Mucosa of descending colon (tissue), 3 donors: Measurements from ENCODE around the gene ZNF385C. TPM values are rescaled to one million over a fixed set of nuclear protein-coding genes. Genes with fewer than 3 reads are reported as not detected.

Source experiments
- ATAC-seq: fragments of 200-7000 bp; cut with Tn5 transposase; one replicate; pipeline ENCODE4 v1.9.1; 2020; ENCODE audit warnings: mild to moderate bottlenecking, moderate library complexity
- DNase-seq, 3 donors: peaks; one replicate each; pipeline ENCODE4 v3.0.0-alpha.2; 2020
- H3K36me3 ChIP-seq: fragments of 200-600 bp; one replicate; pipeline ENCODE4 v1.8.0; 2021; ENCODE audit warnings: low read depth, mild to moderate bottlenecking
- H3K4me1 ChIP-seq: fragments of 200-600 bp; one replicate; pipeline ENCODE4 v1.8.0; 2021; ENCODE audit warnings: low read depth, mild to moderate bottlenecking
- H3K4me3 ChIP-seq: fragments of 200-600 bp; one replicate; pipeline ENCODE4 v1.8.0; 2021; ENCODE audit warnings: mild to moderate bottlenecking
- H3K9me3 ChIP-seq: fragments of 200-600 bp; one replicate; pipeline ENCODE4 v1.8.0; 2021; ENCODE audit warnings: mild to moderate bottlenecking
- CTCF ChIP-seq: fragments of 200-600 bp; IDR thresholded peaks from one replicate; pipeline ENCODE4 v1.8.0; 2022; ENCODE audit warnings: antibody characterized with exemption, mild to moderate bottlenecking
- intact Hi-C, 2 donors: fragments of 100-400 bp; cut with DNase I in 1 of 2; cut with micrococcal nuclease in 1 of 2; formaldehyde crosslinking; loops; one replicate each; pipeline versions ENCODE4 v1.11.0 to v1.11.1; 2022; cut with DNase I, micrococcal nuclease
- total RNA-seq, 3 donors: library from RNA; stranded (reverse); fragmentation: NEBNext Ultra II Directional in 2 of 3; extraction: Animal tissue kit (Norgen Biotek cat#: 25700) in 2 of 3; gene quantifications; one replicate each; pipeline versions ENCODE4 v1.2.1 to v1.2.4, GENCODE V29; 2021 to 2023
- donor health status: DM: no; HTN: no; CAD: no; lungs with moderate emphysema.
- donor health status: DM: no; HTN: no; CAD: no.
- donor health status: DM: no; HTN: yes; CAD: no.

ZNF385C gene
- total RNA-seq, 3 donors from 2014 or later: 0.41 to 0.96 (median 0.58) TPM

GRCh38 chr17:42072323-42073187, 25.7 kb downstream of the ZNF385C start:
- H3K36me3 ChIP-seq: no peaks in the 10 kb centered on the region
- TF ChIP-seq CTCF: no peak
- peaks cover 10% of the 10 kb centered on the region for H3K4me1 ChIP-seq
- no peak overlapping the region for H3K4me3 ChIP-seq
- DNase-seq: no peak
- intact Hi-C loops: no loop called here
- ATAC-seq: peak; percentile 36
- H3K9me3 ChIP-seq: no peaks in the 10 kb centered on the region

DNA sequence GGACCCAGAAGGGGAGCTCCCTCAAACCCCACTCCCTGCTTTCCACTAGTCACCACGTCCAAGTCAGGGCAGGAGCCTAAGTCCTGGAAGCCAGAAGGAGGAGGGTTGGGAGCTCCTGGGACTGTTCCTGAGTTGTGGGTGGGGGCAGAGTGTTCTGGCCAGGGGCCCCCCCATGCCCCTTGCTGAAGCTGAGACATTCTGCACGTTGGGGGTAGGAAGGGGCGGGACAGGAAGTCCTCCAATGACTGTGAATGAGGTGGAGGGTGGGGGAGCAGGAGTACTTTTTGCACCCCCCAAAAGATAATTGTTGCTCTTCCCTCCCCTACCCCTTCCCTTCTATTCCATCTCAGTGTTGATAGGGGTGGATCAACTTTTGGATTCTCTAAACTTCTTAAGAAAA, 26.5 kb downstream of the ZNF385C start:
- H3K4me3 ChIP-seq: no peak overlapping the region
- intact Hi-C loops: no loop called here
- DNase-seq: no peak
- H3K36me3 ChIP-seq: no peaks in the 10 kb centered on the region
- peaks cover 16% of the 10 kb centered on the region for H3K4me1 ChIP-seq
- H3K9me3 ChIP-seq: no peaks in the 10 kb centered on the region
- no peak for ATAC-seq
- TF ChIP-seq CTCF: no peak

- ATAC-seq (peak; percentile 54), DNase-seq (no peak)
- intact Hi-C loops: loop anchor here in 1 of 2 donors (5.0 kb wide), 1 partner anchor 48 kb away; no protein-coding TSS in a partner anchor
- Histone ChIP-seq H3K4me3 (no peak overlapping the region), H3K4me1 (peaks cover 16% of the 10 kb centered on the region), H3K9me3 (no peaks in the 10 kb centered on the region), H3K36me3 (no peaks in the 10 kb centered on the region)
- TF ChIP-seq CTCF: no peak
Observed at GRCh38 chr17:42068979-42069378, 29.3 kb downstream of the ZNF385C start.

GRCh38 chr17:42067371-42068091, 30.7 kb downstream of the ZNF385C start:
- intact Hi-C loops: loop anchor here in 1 of 2 donors (5.0 kb wide), 1 partner anchor 50 kb away; no protein-coding TSS in a partner anchor
- no peak overlapping the region for H3K4me3 ChIP-seq
- peak; percentile 94 for TF ChIP-seq CTCF
- H3K4me1 ChIP-seq: peaks cover 16% of the 10 kb centered on the region
- DNase-seq (peak; percentile 61 to 86 (median 83)), ATAC-seq (peak; percentile 77)
- no peaks in the 10 kb centered on the region for H3K36me3 ChIP-seq
- H3K9me3 ChIP-seq: no peaks in the 10 kb centered on the region

DNA sequence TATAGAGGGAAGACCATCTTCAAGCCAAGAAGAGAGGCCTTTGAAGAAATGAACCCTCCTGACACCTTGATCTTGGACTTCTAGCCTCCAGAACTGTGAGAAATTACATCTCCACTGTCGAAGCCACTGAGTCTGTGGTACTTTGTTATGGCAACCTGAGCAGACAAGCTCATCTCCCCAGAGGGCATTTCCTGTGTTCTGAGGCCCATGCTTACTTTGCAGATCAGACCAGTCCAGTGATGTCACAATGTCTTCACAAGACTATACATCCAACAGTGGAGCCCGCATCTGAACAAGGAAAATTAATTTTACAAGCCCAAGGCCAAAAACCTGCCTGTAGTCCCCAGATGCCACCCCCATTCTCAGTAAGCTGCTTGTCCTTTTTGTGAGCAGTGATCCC, 33.1 kb downstream of the ZNF385C start:
- intact Hi-C loops: loop anchor here in 1 of 2 donors (5.0 kb wide), 1 partner anchor 52 kb away; no protein-coding TSS in a partner anchor
- no peak overlapping the region for H3K4me3 ChIP-seq
- H3K4me1 ChIP-seq: peaks cover 11% of the 10 kb centered on the region
- DNase-seq (no peak), ATAC-seq (no peak)
- no peak for TF ChIP-seq CTCF
- no peaks in the 10 kb centered on the region for H3K36me3 ChIP-seq
- no peaks in the 10 kb centered on the region for H3K9me3 ChIP-seq
